GM15510 (cell line): Measurements from ENCODE around the gene LARP4.

Experiments used
- POLR2A ChIP-seq: IDR thresholded peaks from 3 replicates; pipeline ENCODE4 v1.6.1; 2011; ENCODE audit warnings: borderline replicate concordance; ENCODE audit not compliant: insufficient read length; ENCODE audit errors: extremely low read depth

LARP4 gene

GRCh38 chr12:50508970-50509663 is 108.4 kb downstream of the LARP4 start:
- no peak for TF ChIP-seq POLR2A

GRCh38 chr12:50514526-50515276 is 114.0 kb downstream of the LARP4 start:
- TF ChIP-seq POLR2A: no peak

GRCh38 chr12:50515587-50515986 is 114.9 kb downstream of the LARP4 start:
- no peak for TF ChIP-seq POLR2A

GRCh38 chr12:50517421-50518048 is 116.8 kb downstream of the LARP4 start:
- no peak for TF ChIP-seq POLR2A

GRCh38 chr12:50518090-50518489 is 117.4 kb downstream of the LARP4 start:
- no peak for TF ChIP-seq POLR2A

- TF ChIP-seq POLR2A: no peak
Observed at GRCh38 chr12:50519353-50519752, 118.7 kb downstream of the LARP4 start.

GRCh38 chr12:50520416-50521207 is 119.9 kb downstream of the LARP4 start:
- no peak for TF ChIP-seq POLR2A

GRCh38 chr12:50523772-50524171 is 123.1 kb downstream of the LARP4 start:
- TF ChIP-seq POLR2A: no peak

GRCh38 chr12:50524621-50525020 is 123.9 kb downstream of the LARP4 start:
- TF ChIP-seq POLR2A: no peak

- no peak for TF ChIP-seq POLR2A
Observed at GRCh38 chr12:50525422-50525821, 124.7 kb downstream of the LARP4 start.

- no peak for TF ChIP-seq POLR2A
Observed at GRCh38 chr12:50527359-50527726, 126.7 kb downstream of the LARP4 start.

- no peak for TF ChIP-seq POLR2A
Observed at GRCh38 chr12:50528800-50529199, 128.1 kb downstream of the LARP4 start.

- no peak for TF ChIP-seq POLR2A
Observed at GRCh38 chr12:50529345-50529744, 128.7 kb downstream of the LARP4 start.
